CD4-positive, alpha-beta T cell treated with Interleukin-6 at 100 ng/mL for 8 hours (primary cell): ENCODE measurements around the gene SCUBE1.

ENCODE experiments used
- DNase-seq: peaks from one replicate; pipeline ENCODE4 v3.0.0-alpha.2; 2020; ENCODE audit warnings: mixed read lengths, low spot score

SCUBE1 gene

GRCh38 chr22:43257549-43257948 lies 85.6 kb downstream of the SCUBE1 start:
- DNase-seq: no peak

- no peak for DNase-seq
Observed at GRCh38 chr22:43256976-43257545, 86.1 kb downstream of the SCUBE1 start.

- no peak for DNase-seq
Observed at GRCh38 chr22:43256569-43256968, 86.6 kb downstream of the SCUBE1 start.

GRCh38 chr22:43255299-43255698 lies 87.9 kb downstream of the SCUBE1 start:
- no peak for DNase-seq

- no peak for DNase-seq
Observed at GRCh38 chr22:43253839-43254238, 89.3 kb downstream of the SCUBE1 start.

- no peak for DNase-seq
Observed at GRCh38 chr22:43252319-43252718, 90.9 kb downstream of the SCUBE1 start.

- no peak for DNase-seq
Observed at GRCh38 chr22:43249789-43250471, 93.2 kb downstream of the SCUBE1 start.

GRCh38 chr22:43247546-43248260 lies 95.5 kb downstream of the SCUBE1 start:
- DNase-seq: no peak

- DNase-seq: no peak
Observed at GRCh38 chr22:43246188-43246587, 97.0 kb downstream of the SCUBE1 start.

GRCh38 chr22:43245717-43246116 lies 97.5 kb downstream of the SCUBE1 start:
- no peak for DNase-seq

GRCh38 chr22:43244803-43245527 lies 98.2 kb downstream of the SCUBE1 start:
- no peak for DNase-seq

GRCh38 chr22:43244402-43244801 lies 98.8 kb downstream of the SCUBE1 start:
- DNase-seq: no peak

GRCh38 chr22:43243324-43243723 lies 99.8 kb downstream of the SCUBE1 start:
- DNase-seq: no peak

- DNase-seq: no peak
Observed at GRCh38 chr22:43242627-43243026, 100.5 kb downstream of the SCUBE1 start.

GRCh38 chr22:43241699-43242386 lies 101.3 kb downstream of the SCUBE1 start:
- DNase-seq: no peak

GRCh38 chr22:43241138-43241597 lies 102.0 kb downstream of the SCUBE1 start:
- no peak for DNase-seq

- no peak for DNase-seq
Observed at GRCh38 chr22:43240614-43241013, 102.6 kb downstream of the SCUBE1 start.

GRCh38 chr22:43239956-43240355 lies 103.2 kb downstream of the SCUBE1 start:
- no peak for DNase-seq

- no peak for DNase-seq
Observed at GRCh38 chr22:43239193-43239780, 103.9 kb downstream of the SCUBE1 start.

- no peak for DNase-seq
Observed at GRCh38 chr22:43238526-43239006, 104.6 kb downstream of the SCUBE1 start.

- DNase-seq: no peak
Observed at GRCh38 chr22:43237280-43237679, 105.9 kb downstream of the SCUBE1 start.
